ENCODE data around the gene KLHL22. TPM values are rescaled to one million over a fixed set of nuclear protein-coding genes. Genes with fewer than 3 reads are reported as not detected.
"Not testable (repeated sequence)": the region's sequence is repeated elsewhere in the genome, so short reads cannot be mapped to it uniquely, and the experiment has no call there.

KLHL22 gene
- total RNA-seq, 1 donor = 31.1 TPM

DNA sequence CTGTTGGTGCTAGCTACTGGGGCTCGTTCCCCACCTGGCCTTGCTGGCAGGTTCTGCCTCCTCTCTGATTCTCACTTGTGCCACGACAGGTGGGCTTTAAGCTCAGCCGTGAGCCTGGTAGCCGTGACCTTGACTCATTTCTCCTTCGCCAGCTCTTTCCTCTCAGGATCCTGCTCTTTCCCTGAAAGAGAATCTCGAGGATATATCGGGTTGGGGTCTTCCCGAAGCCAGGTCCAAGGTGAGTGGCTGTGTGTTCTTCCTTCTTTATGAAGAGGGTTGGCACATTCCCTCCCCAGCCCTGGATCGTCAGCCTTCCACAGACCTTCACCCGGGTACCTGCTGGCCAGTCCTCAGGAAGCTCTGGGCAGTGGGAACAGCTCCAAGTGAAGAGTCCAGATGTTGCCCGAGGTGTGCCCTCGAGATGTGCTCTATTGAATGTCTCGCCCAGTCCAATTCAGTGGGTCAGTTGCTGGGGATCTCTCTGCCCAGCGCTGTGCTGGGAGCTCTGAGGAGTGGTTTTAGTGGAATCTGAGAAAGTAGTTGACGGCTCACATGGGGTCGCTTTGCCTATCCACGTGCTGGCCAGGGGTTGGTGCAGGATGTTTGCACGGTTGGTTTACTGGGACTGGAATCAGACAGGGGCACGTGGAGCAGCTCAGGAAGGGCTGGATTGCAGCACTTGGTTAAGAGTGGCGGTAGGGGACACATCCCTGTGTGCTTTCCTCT, 100.3 kb downstream of the KLHL22 start:
- DNase-seq (ENCODE audit: low read depth) = no peak
- TF ChIP-seq, protein P1, sequence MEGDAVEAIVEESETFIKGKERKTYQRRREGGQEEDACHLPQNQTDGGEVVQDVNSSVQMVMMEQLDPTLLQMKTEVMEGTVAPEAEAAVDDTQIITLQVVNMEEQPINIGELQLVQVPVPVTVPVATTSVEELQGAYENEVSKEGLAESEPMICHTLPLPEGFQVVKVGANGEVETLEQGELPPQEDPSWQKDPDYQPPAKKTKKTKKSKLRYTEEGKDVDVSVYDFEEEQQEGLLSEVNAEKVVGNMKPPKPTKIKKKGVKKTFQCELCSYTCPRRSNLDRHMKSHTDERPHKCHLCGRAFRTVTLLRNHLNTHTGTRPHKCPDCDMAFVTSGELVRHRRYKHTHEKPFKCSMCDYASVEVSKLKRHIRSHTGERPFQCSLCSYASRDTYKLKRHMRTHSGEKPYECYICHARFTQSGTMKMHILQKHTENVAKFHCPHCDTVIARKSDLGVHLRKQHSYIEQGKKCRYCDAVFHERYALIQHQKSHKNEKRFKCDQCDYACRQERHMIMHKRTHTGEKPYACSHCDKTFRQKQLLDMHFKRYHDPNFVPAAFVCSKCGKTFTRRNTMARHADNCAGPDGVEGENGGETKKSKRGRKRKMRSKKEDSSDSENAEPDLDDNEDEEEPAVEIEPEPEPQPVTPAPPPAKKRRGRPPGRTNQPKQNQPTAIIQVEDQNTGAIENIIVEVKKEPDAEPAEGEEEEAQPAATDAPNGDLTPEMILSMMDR (IDR thresholded peaks at IDR 0.05; ENCODE audit: insufficient read depth, low read depth, low read length) = no peak
- no peak overlapping the region for H3K4me3 ChIP-seq (ENCODE audit: low read depth, low read length)

DNA sequence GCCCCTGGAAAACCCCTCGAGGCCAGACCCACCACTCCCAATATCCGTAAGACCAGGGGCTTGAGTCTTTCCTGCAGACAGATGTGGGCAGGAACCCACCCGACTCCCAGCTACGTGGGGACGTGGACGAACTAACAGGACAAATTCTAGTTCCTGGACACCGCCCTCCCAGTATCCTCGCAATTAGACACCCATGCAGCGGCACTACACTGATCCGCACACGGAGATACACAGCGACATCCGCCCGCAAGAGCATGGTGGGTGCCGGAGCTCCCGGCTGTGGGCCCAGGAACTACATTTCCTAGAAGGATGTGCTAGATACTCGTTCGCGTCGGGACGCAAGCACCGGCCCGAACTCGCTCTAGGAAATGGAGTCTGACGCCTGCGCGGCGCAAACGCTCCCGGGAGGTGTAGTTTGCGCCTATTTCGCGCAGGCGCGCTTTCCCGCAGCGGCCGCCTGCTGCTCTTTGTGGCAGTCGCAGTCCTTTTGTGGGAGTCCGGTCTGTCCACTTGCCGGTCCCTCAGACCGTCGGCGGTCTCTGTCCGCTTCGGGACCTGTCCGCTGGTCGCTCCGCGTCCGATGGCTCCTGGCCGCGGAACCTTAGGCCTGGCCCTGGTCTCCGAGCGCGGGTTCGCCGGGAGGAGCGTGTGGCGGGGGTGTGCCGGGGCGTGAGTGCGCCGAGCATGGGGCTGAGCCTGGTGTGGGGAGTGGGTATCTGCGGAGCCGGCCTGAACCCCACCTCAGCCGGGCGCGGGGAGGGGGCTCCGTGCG, 101.7 kb downstream of the KLHL22 start, which contains the start of gene ZNF74:
Gene ZNF74, plus strand, starts transcription at position 447 of the 772 bp plus-strand sequence. CDS start 478 bp downstream, outside the sequence.
- peak; percentile 91 for DNase-seq (ENCODE audit: low read depth)
- H3K4me3 ChIP-seq (ENCODE audit: low read depth, low read length) = peak within 1 kb of the TSS; percentile 76
- TF ChIP-seq, protein P1 (IDR thresholded peaks at IDR 0.05; ENCODE audit: insufficient read depth, low read depth, low read length) = no peak

DNA sequence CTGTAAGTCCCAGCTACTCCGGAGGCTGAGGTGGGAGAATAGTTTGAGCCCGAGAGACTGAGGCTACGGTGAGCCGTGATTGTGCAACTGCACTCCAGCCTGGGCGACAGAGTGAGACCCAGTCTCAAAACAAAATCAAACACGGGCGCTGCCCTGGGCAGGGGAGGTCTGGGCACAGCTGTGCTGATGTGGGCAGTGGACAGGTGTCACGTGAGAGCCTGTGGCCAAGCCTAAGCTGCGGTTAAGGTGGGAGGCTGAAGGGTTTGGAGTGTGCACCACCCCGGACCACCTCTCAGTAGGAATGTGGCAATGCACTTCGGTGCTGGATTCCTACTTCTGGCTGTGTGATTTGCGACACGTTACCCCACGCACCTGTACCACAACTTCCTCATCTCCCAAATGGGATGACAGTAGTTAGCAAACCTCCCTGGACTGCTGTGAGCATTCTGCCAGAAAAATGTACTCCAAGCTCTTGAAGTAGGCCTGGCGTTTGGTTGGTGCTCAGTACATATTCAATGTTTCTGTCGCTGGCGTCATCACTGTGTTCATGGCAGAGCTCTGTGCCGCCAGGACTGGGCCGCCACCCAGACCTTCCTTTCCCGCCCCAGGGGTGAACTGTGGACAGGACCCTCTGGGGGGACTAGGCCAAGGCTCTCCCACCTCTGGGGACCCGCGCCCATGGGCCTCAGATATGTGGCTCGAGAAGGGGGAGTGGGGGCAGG, 102.5 kb downstream of the KLHL22 start:
- TF ChIP-seq, protein P1 (IDR thresholded peaks at IDR 0.05; ENCODE audit: insufficient read depth, low read depth, low read length) = no peak
- peak overlapping the region; percentile 76 for H3K4me3 ChIP-seq (ENCODE audit: low read depth, low read length)
- no peak for DNase-seq (ENCODE audit: low read depth)

DNA sequence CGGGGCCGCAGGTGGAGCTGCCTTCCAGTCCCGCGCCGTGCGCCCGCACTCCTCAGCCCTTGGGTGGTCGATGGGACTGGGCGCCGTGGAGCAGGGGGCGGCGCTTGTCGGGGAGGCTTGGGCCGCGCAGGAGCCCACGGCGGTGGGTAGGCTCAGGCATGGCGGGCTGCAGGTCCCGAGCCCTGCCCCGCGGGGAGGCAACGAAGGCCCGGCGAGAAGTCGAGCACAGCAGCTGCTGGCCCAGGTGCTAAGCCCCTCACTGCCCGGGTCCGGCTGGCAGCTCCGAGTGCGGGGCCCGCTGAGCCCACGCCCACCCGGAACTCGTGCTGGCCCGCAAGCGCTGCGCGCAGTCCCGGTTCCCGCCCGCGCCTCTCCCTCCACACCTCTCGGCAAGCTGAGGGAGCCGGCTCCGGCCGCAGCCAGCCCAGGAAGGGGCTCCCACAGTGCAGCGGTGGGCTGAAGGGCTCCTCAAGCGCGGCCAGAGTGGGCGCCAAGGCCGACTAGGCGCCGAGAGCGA, 103.2 kb downstream of the KLHL22 start:
- not testable (repeated sequence) for H3K4me3 ChIP-seq (ENCODE audit: low read depth, low read length); DNase-seq (ENCODE audit: low read depth)

Small RNAs within 50 kb of the gene (small RNA-seq; reads per million reads assigned to genes)
- gene RF00019 (not detected), gene RN7SL812P (not detected), gene RNU6-225P (not detected), gene RNY1P9 (not detected)

Other genes with a start within 250 kb of the KLHL22 start
- gene RTN4R, start 227.5 kb downstream of the KLHL22 start, total RNA-seq = 0.97 and 1.3 TPM in 2 replicates
- 47.1 and 63.1 TPM in 2 replicates for gene DGCR6L, start 175.7 kb downstream of the KLHL22 start, total RNA-seq
- gene ZNF74, start 101.6 kb downstream of the KLHL22 start, total RNA-seq = 10.3 and 10.8 TPM in 2 replicates
- 15.5 and 26.4 TPM in 2 replicates for gene SCARF2, start 58.0 kb downstream of the KLHL22 start, total RNA-seq
- 37.0 and 51.0 TPM in 2 replicates for gene MED15, start 11.8 kb upstream of the KLHL22 start, total RNA-seq

Measured in fibroblast of villous mesenchyme (primary cell).